HG03571 (cell line): ENCODE data around the gene CCDC80.
A peak's percentile ranks its signal among the peaks of the same experiment; 100 is the strongest.
"Not testable (repeated sequence)": the region's sequence is repeated elsewhere in the genome, so short reads cannot be mapped to it uniquely, and the experiment has no call there.

ENCODE experiments used
- ATAC-seq: cut with Tn5 transposase; IDR thresholded peaks from one replicate; pipeline ENCODE4 v1.9.1; 2021; ENCODE audit not compliant: unreplicated experiment

Gene CCDC80

GRCh38 chr3:112640930-112641801, at the start of gene CCDC80:
Gene CCDC80 (minus strand): TSS chr3:112641143. CDS start chr3:112639905, 1,238 bp downstream.
- ATAC-seq, result no peak

GRCh38 chr3:112689989-112690388, 49.0 kb upstream of the CCDC80 start:
- ATAC-seq, result no peak

- ATAC-seq, result no peak
Observed at GRCh38 chr3:112689385-112689784, 48.4 kb upstream of the CCDC80 start.

- ATAC-seq, result no peak
Observed at GRCh38 chr3:112688819-112689218, 47.9 kb upstream of the CCDC80 start.

- no peak for ATAC-seq
Observed at GRCh38 chr3:112688085-112688769, 47.3 kb upstream of the CCDC80 start.

GRCh38 chr3:112687616-112688015, 46.7 kb upstream of the CCDC80 start:
- no peak for ATAC-seq

GRCh38 chr3:112687211-112687610, 46.3 kb upstream of the CCDC80 start:
- no peak for ATAC-seq

GRCh38 chr3:112685956-112686799, 45.2 kb upstream of the CCDC80 start:
- ATAC-seq, result no peak

GRCh38 chr3:112685420-112685819, 44.5 kb upstream of the CCDC80 start:
- ATAC-seq, result no peak

- no peak for ATAC-seq
Observed at GRCh38 chr3:112682361-112682760, 41.4 kb upstream of the CCDC80 start.

- no peak for ATAC-seq
Observed at GRCh38 chr3:112681822-112682325, 40.9 kb upstream of the CCDC80 start.

- peak; percentile 99 for ATAC-seq
Observed at GRCh38 chr3:112676659-112677234, 35.8 kb upstream of the CCDC80 start.

GRCh38 chr3:112675943-112676535, 35.1 kb upstream of the CCDC80 start:
- ATAC-seq, result no peak

- no peak for ATAC-seq
Observed at GRCh38 chr3:112675349-112675748, 34.4 kb upstream of the CCDC80 start.

GRCh38 chr3:112672716-112673541, 32.0 kb upstream of the CCDC80 start:
- ATAC-seq, result no peak

- ATAC-seq, result no peak
Observed at GRCh38 chr3:112671930-112672715, 31.2 kb upstream of the CCDC80 start.

- ATAC-seq, result no peak
Observed at GRCh38 chr3:112670824-112671223, 29.9 kb upstream of the CCDC80 start.

- ATAC-seq, result no peak
Observed at GRCh38 chr3:112667599-112667998, 26.7 kb upstream of the CCDC80 start.

- not testable (repeated sequence) for ATAC-seq
Observed at GRCh38 chr3:112665009-112665408, 24.1 kb upstream of the CCDC80 start.
